GM12878 (cell line): ENCODE measurements around the gene EFCAB7. TPM values are rescaled to one million over a fixed set of nuclear protein-coding genes. Genes with fewer than 3 reads are reported as not detected.

ENCODE experiments used
- ATAC-seq: fragments of 200-7000 bp; cut with Tn5 transposase; 3 replicates; pipeline ENCODE4 v1.9.1; 2020; ENCODE audit warnings: mild to moderate bottlenecking, moderate library complexity
- BruUV-seq: library from RNA; stranded (reverse); fragments of 400-500 nt; replicated peaks from 2 replicates; lab custom pipeline; 2021; lab: Mats Ljungman, UMichigan
- CTCF ChIA-PET: fragments of 300-600 bp; sonication (Branson Sonifier 250); formaldehyde crosslinking; extraction: SDS; loops from one replicate; lab custom pipeline; 2021; ENCODE audit warnings: inconsistent platforms; lab: Yijun Ruan, JAX
- POLR2A ChIA-PET: fragments of 350-600 bp; formaldehyde crosslinking; extraction: SDS; loops from one replicate; lab custom pipeline; 2021; ENCODE audit warnings: inconsistent platforms; lab: Charles Lee
- RAD21 ChIA-PET: fragments of 300-600 bp; sonication (Branson Sonifier 250); formaldehyde crosslinking; loops from one replicate; lab custom pipeline; 2023; ENCODE audit warnings: antibody characterized with exemption; ENCODE audit not compliant: unreplicated experiment; lab: Charles Lee
- SMC1A ChIA-PET: fragments of 300-600 bp; sonication (Branson Sonifier 250); formaldehyde crosslinking; loops from one replicate; lab custom pipeline; 2023; ENCODE audit not compliant: unreplicated experiment, uncharacterized antibody; lab: Charles Lee
- DNase-seq: peaks from one replicate; pipeline ENCODE4 v3.0.0-alpha.2; 2011; ENCODE audit warnings: low read depth, low spot score
- FAIRE-seq: peaks from 3 replicates; lab custom pipeline; 2011; peaks lifted over from hg19 to GRCh38; lab: Jason Lieb, UNC
- H2AFZ ChIP-seq: 2 replicates; pipeline ENCODE4 v1.6.0; 2011; ENCODE audit warnings: low read depth, low read length, control low read depth; ENCODE audit not compliant: control insufficient read depth
- H3K27ac ChIP-seq: 2 replicates; pipeline ENCODE4 v1.5.1; 2011; ENCODE audit warnings: control low read depth; ENCODE audit not compliant: control insufficient read depth, insufficient read depth
- H3K27me3 ChIP-seq, 2 experiments: replicated peaks in 1 of 2; 2 replicates each; pipeline versions ENCODE4 v1.6.0 to v1.6.1; 2011; ENCODE audit warnings: low read length in 1 of 2; ENCODE audit not compliant: control insufficient read depth in 2 of 2, insufficient read depth in 2 of 2
- H3K36me3 ChIP-seq, 2 experiments: 2 replicates each; pipeline ENCODE4 v1.5.1; 2011; ENCODE audit warnings: low read length in 1 of 2; ENCODE audit not compliant: control insufficient read depth in 2 of 2, insufficient read depth in 2 of 2
- H3K4me1 ChIP-seq: 2 replicates; pipeline ENCODE4 v1.6.1; 2011; ENCODE audit warnings: mild to moderate bottlenecking, low read length, moderate library complexity, mixed read lengths; ENCODE audit not compliant: control insufficient read depth, insufficient read depth
- H3K4me2 ChIP-seq: 2 replicates; pipeline ENCODE4 v1.6.0; 2011; ENCODE audit warnings: control low read depth; ENCODE audit not compliant: control insufficient read depth, insufficient read depth
- H3K4me3 ChIP-seq: fragments of 200-600 bp; sonication (generic); 2 replicates; pipeline ENCODE4 v1.5.1; 2016
- H3K79me2 ChIP-seq: 2 replicates; pipeline ENCODE4 v1.6.0; 2011; ENCODE audit warnings: low read length; ENCODE audit not compliant: control insufficient read depth, insufficient read depth
- H3K9ac ChIP-seq: 2 replicates; pipeline ENCODE4 v1.8.0; 2011; ENCODE audit warnings: low read length, control low read depth, mixed read lengths; ENCODE audit not compliant: control insufficient read depth, insufficient read depth
- H3K9me3 ChIP-seq: replicated peaks from 3 replicates; pipeline ENCODE4 v1.5.1; 2011; ENCODE audit warnings: mild to moderate bottlenecking, low read length; ENCODE audit not compliant: control insufficient read depth, insufficient read depth
- H4K20me1 ChIP-seq: 2 replicates; pipeline ENCODE4 v1.6.0; 2011; ENCODE audit not compliant: control insufficient read depth, insufficient read depth
- CHD1 ChIP-seq: IDR thresholded peaks from 2 replicates; pipeline ENCODE4 v1.6.1; 2012; ENCODE audit warnings: low read depth, low read length, improper control_type of control experiment
- CHD2 ChIP-seq: IDR thresholded peaks from 2 replicates; pipeline ENCODE4 v1.6.1; 2011; ENCODE audit warnings: low read depth, low read length, improper control_type of control experiment, borderline replicate concordance
- EZH2 ChIP-seq: IDR thresholded peaks from 2 replicates; pipeline ENCODE4 v1.6.1; 2012; ENCODE audit warnings: low read depth, mild to moderate bottlenecking, control low read depth, inconsistent platforms, low read length, borderline replicate concordance; ENCODE audit not compliant: control insufficient read depth
- IKZF1 ChIP-seq: fragments of 450-650 bp; conservative IDR thresholded peaks from 2 replicates; pipeline ENCODE4 v1.6.1; 2017; ENCODE audit warnings: antibody characterized with exemption, mild to moderate bottlenecking
- MEF2A ChIP-seq: IDR thresholded peaks from 2 replicates; pipeline ENCODE4 v1.6.1; 2011; ENCODE audit warnings: low read depth, mild to moderate bottlenecking, low read length, moderate library complexity; ENCODE audit not compliant: insufficient read depth
- RAD51 ChIP-seq: fragments of 450-650 bp; IDR thresholded peaks from 2 replicates; pipeline ENCODE4 v1.6.1; 2016; ENCODE audit warnings: moderate library complexity, mild to moderate bottlenecking, inconsistent platforms
- RB1 ChIP-seq: fragments of 450-650 bp; formaldehyde crosslinking; IDR thresholded peaks from 2 replicates; pipeline ENCODE4 v1.6.1; 2017; ENCODE audit warnings: mild to moderate bottlenecking, borderline replicate concordance
- RBBP5 ChIP-seq: fragments of 200-600 bp; sonication (generic); conservative IDR thresholded peaks from 2 replicates; pipeline ENCODE4 v1.6.1; 2016
- TCF12 ChIP-seq: IDR thresholded peaks from 2 replicates; pipeline ENCODE4 v1.6.1; 2011; ENCODE audit warnings: low read depth, mild to moderate bottlenecking, low read length
- WGBS: methylation state at CpG from one replicate; pipeline ENCODE4 v1.1.6; 2016; ENCODE audit warnings: low lambda C conversion rate; ENCODE audit not compliant: insufficient replicate concordance, insufficient coverage; ENCODE audit errors: missing lambda C conversion rate; 5-methylcytosine and 5-hydroxymethylcytosine counted together
- in situ Hi-C: fragments of 300-500 bp; cut with MboI; formaldehyde crosslinking; loops from 9 replicates; pipeline ENCODE4 v1.14.3; 2018; ENCODE audit warnings: mixed read lengths
- intact Hi-C: fragments of 100-400 bp; cut with micrococcal nuclease; formaldehyde crosslinking; loops from one replicate; pipeline ENCODE4 v1.14.2; 2022; ENCODE audit not compliant: unreplicated experiment
- polyA plus RNA-seq, 11 experiments: library from polyadenylated mRNA; depleted of rRNA in 4 of 11; unstranded in 6 of 11; stranded (reverse) in 5 of 11; fragments of >200 nt; fragmentation: Nextera tagmentation in 4 of 11; fragmentation: Illumina TruSeq in 1 of 11; extraction: Ambion mirVana in 4 of 11; extraction: Trizol in 1 of 11; gene quantifications; 1 replicate in 1 of 11; 2 replicates in 10 of 11; pipeline versions ENCODE4 v1.2.1 to v1.2.3, GENCODE V29; 2011 to 2016; ENCODE audit warnings: inconsistent platforms in 2 of 11, missing spikeins in 2 of 11, low read depth in 1 of 11
- total RNA-seq, 4 experiments: library from RNA; depleted of rRNA in 3 of 4; stranded (reverse); fragments of >200 nt in 3 of 4; fragmentation: Illumina TruSeq in 1 of 4; extraction: Trizol in 1 of 4; gene quantifications; 2 replicates each; pipeline versions ENCODE4 v1.2.1 to v1.2.3, GENCODE V29; 2013 to 2021
- TF ChIP-seq, protein P1 (sequence below): fragments of 150-350 bp; IDR thresholded peaks from 2 replicates; pipeline ENCODE4 v1.6.1; 2014; ENCODE audit warnings: mild to moderate bottlenecking, low read depth, low read length
- TF ChIP-seq, protein P2 (sequence below): IDR thresholded peaks from 2 replicates; pipeline ENCODE4 v1.6.1; 2012; ENCODE audit warnings: low read length, inconsistent platforms

The EFCAB7 gene
- total and polyA plus RNA-seq, 10 of the 15 experiments (the other 5 are each of a cell fraction or from before 2014, with no cell fraction given), result 4.4 to 9.8 (median 5.7) TPM

DNA sequence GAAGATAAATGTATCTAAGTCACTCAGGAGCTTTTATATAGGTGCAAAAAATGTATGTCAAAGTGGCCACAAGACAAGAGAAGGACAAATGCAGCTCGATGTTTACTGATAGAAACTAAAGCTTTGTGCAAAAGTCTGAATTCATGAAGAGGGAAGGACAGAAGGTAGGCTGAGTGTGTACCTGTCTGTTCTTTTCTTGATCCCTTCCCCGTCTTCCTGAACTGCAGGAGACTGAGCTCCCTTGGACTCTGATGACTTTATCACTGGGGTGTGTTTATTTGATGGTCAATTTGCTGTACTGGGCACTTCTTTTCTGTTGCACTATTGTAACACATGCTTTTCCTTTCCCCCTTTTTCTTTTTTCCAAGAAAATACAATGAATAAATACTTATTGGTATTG lies 25.7 kb upstream of the EFCAB7 start:
- no peak for FAIRE-seq
- CTCF ChIA-PET, result interaction anchor here (1.4 kb wide), 1 partner anchor 10 kb away, joined by 3 read pairs; no protein-coding TSS in a partner anchor

More for the DNA sequence above, 25.7 kb upstream of the EFCAB7 start:
- no peak overlapping the region for H3K4me3 ChIP-seq
- H3K79me2 ChIP-seq, result no peaks in the 10 kb centered on the region
- H3K27ac ChIP-seq, result no peak overlapping the region
- no peak for DNase-seq
- no peaks in the 10 kb centered on the region for H3K36me3 ChIP-seq
- RAD21 ChIA-PET, result no interaction called here
- in situ Hi-C loops, result no loop called here
- POLR2A ChIA-PET, result no interaction called here
- no peaks in the 10 kb centered on the region for H4K20me1 ChIP-seq
- no peak for ATAC-seq
- intact Hi-C loops, result no loop called here
- SMC1A ChIA-PET, result interaction anchor here (1.2 kb wide), 1 partner anchor 9 kb away, joined by 3 read pairs; no protein-coding TSS in a partner anchor
- H3K4me1 ChIP-seq, result no peaks in the 10 kb centered on the region
- BruUV-seq, result no TSS peak
- H3K4me2 ChIP-seq, result no peak overlapping the region
- 96% methylated on average over 2 of the region's 2 CpGs for WGBS
- H3K9ac ChIP-seq, result no peak overlapping the region
- TF ChIP-seq EZH2 (no peak), RB1 (no peak), MEF2A (no peak), CHD1 (no peak), IKZF1 (no peak), RAD51 (no peak), TCF12 (no peak), RBBP5 (no peak), CHD2 (no peak)
- TF ChIP-seq, protein P1, sequence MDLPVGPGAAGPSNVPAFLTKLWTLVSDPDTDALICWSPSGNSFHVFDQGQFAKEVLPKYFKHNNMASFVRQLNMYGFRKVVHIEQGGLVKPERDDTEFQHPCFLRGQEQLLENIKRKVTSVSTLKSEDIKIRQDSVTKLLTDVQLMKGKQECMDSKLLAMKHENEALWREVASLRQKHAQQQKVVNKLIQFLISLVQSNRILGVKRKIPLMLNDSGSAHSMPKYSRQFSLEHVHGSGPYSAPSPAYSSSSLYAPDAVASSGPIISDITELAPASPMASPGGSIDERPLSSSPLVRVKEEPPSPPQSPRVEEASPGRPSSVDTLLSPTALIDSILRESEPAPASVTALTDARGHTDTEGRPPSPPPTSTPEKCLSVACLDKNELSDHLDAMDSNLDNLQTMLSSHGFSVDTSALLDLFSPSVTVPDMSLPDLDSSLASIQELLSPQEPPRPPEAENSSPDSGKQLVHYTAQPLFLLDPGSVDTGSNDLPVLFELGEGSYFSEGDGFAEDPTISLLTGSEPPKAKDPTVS, result no peak
- TF ChIP-seq, protein P2, sequence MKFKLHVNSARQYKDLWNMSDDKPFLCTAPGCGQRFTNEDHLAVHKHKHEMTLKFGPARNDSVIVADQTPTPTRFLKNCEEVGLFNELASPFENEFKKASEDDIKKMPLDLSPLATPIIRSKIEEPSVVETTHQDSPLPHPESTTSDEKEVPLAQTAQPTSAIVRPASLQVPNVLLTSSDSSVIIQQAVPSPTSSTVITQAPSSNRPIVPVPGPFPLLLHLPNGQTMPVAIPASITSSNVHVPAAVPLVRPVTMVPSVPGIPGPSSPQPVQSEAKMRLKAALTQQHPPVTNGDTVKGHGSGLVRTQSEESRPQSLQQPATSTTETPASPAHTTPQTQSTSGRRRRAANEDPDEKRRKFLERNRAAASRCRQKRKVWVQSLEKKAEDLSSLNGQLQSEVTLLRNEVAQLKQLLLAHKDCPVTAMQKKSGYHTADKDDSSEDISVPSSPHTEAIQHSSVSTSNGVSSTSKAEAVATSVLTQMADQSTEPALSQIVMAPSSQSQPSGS, result no peak
- no peak overlapping the region for H2AFZ ChIP-seq
- no peaks in the 10 kb centered on the region; the same call in none of the 3 replicates for H3K9me3 ChIP-seq
- no peaks in the 10 kb centered on the region for H3K27me3 ChIP-seq
